DOHH2 (cell line): ENCODE results near the gene PSME2.

Experiments
- H3F3A ChIP-seq: fragments of 200-600 bp; sonication (generic), shearing (Covaris generic); 2 replicates; pipeline ENCODE4 v1.6.0; 2016; ENCODE audit warnings: antibody characterized with exemption, mild to moderate bottlenecking; ENCODE audit not compliant: control insufficient read depth, insufficient read depth
- H3K27ac ChIP-seq: fragments of 200-600 bp; sonication (generic); 2 replicates; pipeline ENCODE4 v1.5.1; 2014; ENCODE audit warnings: low read depth, mild to moderate bottlenecking, low read length, moderate library complexity
- H3K27me3 ChIP-seq: fragments of 200-600 bp; sonication (generic); 2 replicates; pipeline ENCODE4 v1.6.1; 2014; ENCODE audit warnings: mild to moderate bottlenecking, low read length, mixed read lengths; ENCODE audit not compliant: control insufficient read depth
- H3K36me3 ChIP-seq: fragments of 200-600 bp; sonication (generic); 2 replicates; pipeline ENCODE4 v1.6.1; 2014; ENCODE audit warnings: mild to moderate bottlenecking, low read length, moderate library complexity, mixed read lengths; ENCODE audit not compliant: control insufficient read depth
- H3K4me1 ChIP-seq: fragments of 200-600 bp; sonication (generic); 2 replicates; pipeline ENCODE4 v1.6.1; 2014; ENCODE audit warnings: mild to moderate bottlenecking, low read length, mixed read lengths; ENCODE audit not compliant: control insufficient read depth
- H3K4me2 ChIP-seq: fragments of 200-600 bp; sonication (generic); 2 replicates; pipeline ENCODE4 v1.6.0; 2014; ENCODE audit warnings: mild to moderate bottlenecking, low read length, moderate library complexity
- H3K4me3 ChIP-seq: fragments of 200-600 bp; sonication (generic); 2 replicates; pipeline ENCODE4 v1.5.1; 2014; ENCODE audit warnings: mild to moderate bottlenecking, low read length, mixed read lengths
- H3K79me2 ChIP-seq: fragments of 200-600 bp; sonication (generic); 2 replicates; pipeline ENCODE4 v1.6.1; 2014; ENCODE audit warnings: mild to moderate bottlenecking, low read length, mixed read lengths; ENCODE audit not compliant: control insufficient read depth
- H3K9me2 ChIP-seq: fragments of 200-600 bp; sonication (generic); replicated peaks from 2 replicates; pipeline ENCODE4 v1.6.1; 2014; ENCODE audit warnings: mild to moderate bottlenecking, low read length, mixed read lengths; ENCODE audit not compliant: control insufficient read depth
- H3K9me3 ChIP-seq: fragments of 200-600 bp; sonication (generic); 2 replicates; pipeline ENCODE4 v1.6.1; 2014; ENCODE audit warnings: antibody characterized with exemption, low read length, mixed read lengths; ENCODE audit not compliant: control insufficient read depth, insufficient read depth
- H4K20me1 ChIP-seq: fragments of 200-600 bp; sonication (generic); 2 replicates; pipeline ENCODE4 v1.6.0; 2014; ENCODE audit warnings: low read depth, mild to moderate bottlenecking, antibody characterized with exemption, low read length, moderate library complexity; ENCODE audit not compliant: control insufficient read depth, insufficient read depth
- EZH2phosphoT487 ChIP-seq: fragments of 200-600 bp; sonication (generic); IDR thresholded peaks from 2 replicates; pipeline ENCODE4 v1.6.1; 2017; ENCODE audit warnings: borderline replicate concordance, mild to moderate bottlenecking, antibody characterized with exemption, low read length, moderate library complexity, mixed read lengths
- TF ChIP-seq, protein P1 (sequence below): fragments of 200-600 bp; sonication (generic); IDR thresholded peaks from one replicate; pipeline ENCODE4 v1.5.1; 2014; ENCODE audit warnings: antibody characterized with exemption, mild to moderate bottlenecking, low read depth, low read length; ENCODE audit not compliant: poor library complexity, severe bottlenecking

PSME2 gene

DNA sequence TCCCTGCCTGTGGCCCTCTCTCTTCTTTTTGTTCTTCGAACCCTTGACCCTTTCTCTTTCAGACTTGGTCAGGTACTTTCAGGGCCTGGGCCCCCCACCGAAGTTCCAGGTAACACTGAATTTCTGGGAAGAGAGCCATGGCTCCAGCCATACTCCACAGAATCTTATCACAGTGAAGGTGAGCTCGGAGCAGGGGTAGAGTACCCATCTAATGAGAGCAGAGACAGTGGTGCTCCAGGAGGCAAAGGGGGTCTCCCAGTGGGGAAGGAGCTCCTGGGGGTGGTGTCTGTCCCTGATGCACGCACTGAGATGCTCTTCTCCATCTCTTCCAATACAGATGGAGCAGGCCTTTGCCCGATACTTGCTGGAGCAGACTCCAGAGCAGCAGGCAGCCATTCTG is 19.4 kb upstream of the PSME2 start:
- no peak overlapping the region for H3K27ac ChIP-seq
- no peaks in the 10 kb centered on the region for H3K9me3 ChIP-seq
- H3K27me3 ChIP-seq: no peaks in the 10 kb centered on the region
- H3K9me2 ChIP-seq: no peaks in the 10 kb centered on the region
- H3K4me3 ChIP-seq: no peak overlapping the region
- peaks cover 7% of the 10 kb centered on the region for H3K79me2 ChIP-seq
- no peak overlapping the region for H3K4me2 ChIP-seq
- H3K36me3 ChIP-seq: peaks cover 37% of the 10 kb centered on the region
- TF ChIP-seq, protein P1, sequence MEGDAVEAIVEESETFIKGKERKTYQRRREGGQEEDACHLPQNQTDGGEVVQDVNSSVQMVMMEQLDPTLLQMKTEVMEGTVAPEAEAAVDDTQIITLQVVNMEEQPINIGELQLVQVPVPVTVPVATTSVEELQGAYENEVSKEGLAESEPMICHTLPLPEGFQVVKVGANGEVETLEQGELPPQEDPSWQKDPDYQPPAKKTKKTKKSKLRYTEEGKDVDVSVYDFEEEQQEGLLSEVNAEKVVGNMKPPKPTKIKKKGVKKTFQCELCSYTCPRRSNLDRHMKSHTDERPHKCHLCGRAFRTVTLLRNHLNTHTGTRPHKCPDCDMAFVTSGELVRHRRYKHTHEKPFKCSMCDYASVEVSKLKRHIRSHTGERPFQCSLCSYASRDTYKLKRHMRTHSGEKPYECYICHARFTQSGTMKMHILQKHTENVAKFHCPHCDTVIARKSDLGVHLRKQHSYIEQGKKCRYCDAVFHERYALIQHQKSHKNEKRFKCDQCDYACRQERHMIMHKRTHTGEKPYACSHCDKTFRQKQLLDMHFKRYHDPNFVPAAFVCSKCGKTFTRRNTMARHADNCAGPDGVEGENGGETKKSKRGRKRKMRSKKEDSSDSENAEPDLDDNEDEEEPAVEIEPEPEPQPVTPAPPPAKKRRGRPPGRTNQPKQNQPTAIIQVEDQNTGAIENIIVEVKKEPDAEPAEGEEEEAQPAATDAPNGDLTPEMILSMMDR: no peak
- TF ChIP-seq EZH2phosphoT487: no peak
- H3F3A ChIP-seq: peaks cover 3% of the 10 kb centered on the region; the same call in 1 of the 2 replicates
- H4K20me1 ChIP-seq: no peaks in the 10 kb centered on the region
- peaks cover 16% of the 10 kb centered on the region for H3K4me1 ChIP-seq

DNA sequence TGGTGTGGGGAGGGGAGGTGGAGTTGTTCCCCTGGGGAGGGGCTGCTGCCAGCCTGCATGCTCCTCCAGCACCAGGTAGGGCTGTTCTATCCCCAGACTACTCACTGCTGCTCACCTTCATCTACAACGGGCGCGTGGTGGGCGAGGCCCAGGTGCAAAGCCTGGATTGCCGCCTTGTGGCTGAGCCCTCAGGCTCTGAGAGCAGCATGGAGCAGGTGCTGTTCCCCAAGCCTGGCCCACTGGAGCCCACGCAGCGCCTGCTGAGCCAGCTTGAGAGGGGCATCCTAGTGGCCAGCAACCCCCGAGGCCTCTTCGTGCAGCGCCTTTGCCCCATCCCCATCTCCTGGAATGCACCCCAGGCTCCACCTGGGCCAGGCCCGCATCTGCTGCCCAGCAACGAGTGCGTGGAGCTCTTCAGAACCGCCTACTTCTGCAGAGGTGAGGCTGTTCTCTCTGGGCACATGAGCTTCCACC is 18.1 kb upstream of the PSME2 start:
- Histone ChIP-seq H4K20me1 (no peaks in the 10 kb centered on the region), H3K4me1 (peaks cover 17% of the 10 kb centered on the region), H3K9me3 (no peaks in the 10 kb centered on the region), H3K4me2 (no peak overlapping the region), H3K27ac (no peak overlapping the region), H3K79me2 (peaks cover 7% of the 10 kb centered on the region), H3F3A (0 out of 2 replicates have a peak, but pooled peaks cover 3% of the 10 kb centered on the region), H3K36me3 (peaks cover 45% of the 10 kb centered on the region), H3K4me3 (no peak overlapping the region), H3K27me3 (no peaks in the 10 kb centered on the region), H3K9me2 (no peaks in the 10 kb centered on the region)
- TF ChIP-seq, protein P1: no peak
- no peak for TF ChIP-seq EZH2phosphoT487

DNA sequence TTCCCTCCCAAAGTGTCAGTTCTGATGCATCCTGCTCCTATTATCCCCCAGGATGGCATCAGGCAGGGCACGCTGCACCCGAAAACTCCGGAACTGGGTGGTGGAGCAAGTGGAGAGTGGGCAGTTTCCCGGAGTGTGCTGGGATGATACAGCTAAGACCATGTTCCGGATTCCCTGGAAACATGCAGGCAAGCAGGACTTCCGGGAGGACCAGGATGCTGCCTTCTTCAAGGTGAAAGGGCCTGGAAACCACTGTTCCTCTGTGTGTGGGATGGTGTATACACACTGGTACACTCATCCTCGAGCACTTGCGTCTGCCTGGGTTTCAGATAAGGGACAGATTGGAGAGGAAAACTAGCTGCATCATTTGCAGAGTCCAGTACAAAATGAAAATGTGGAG is 15.7 kb upstream of the PSME2 start:
- peaks cover 60% of the 10 kb centered on the region for H3K36me3 ChIP-seq

More for the DNA sequence above, 15.7 kb upstream of the PSME2 start:
- H3K79me2 ChIP-seq: peaks cover 7% of the 10 kb centered on the region
- H3K4me3 ChIP-seq: peak overlapping the region; percentile 74
- no peaks in the 10 kb centered on the region for H4K20me1 ChIP-seq
- H3K9me3 ChIP-seq: no peaks in the 10 kb centered on the region
- H3F3A ChIP-seq: no peaks in the 10 kb centered on the region
- no peaks in the 10 kb centered on the region for H3K9me2 ChIP-seq
- H3K27ac ChIP-seq: peak overlapping the region; percentile 65; the same call in 1 of the 2 replicates
- H3K4me1 ChIP-seq: peaks cover 17% of the 10 kb centered on the region
- H3K4me2 ChIP-seq: peak overlapping the region; percentile 86
- TF ChIP-seq EZH2phosphoT487: no peak
- TF ChIP-seq, protein P1: no peak
- no peaks in the 10 kb centered on the region for H3K27me3 ChIP-seq
